HG02840 (cell line): Measurements from ENCODE around the gene MAPKAPK3.
"Not testable (repeated sequence)": the region's sequence is repeated elsewhere in the genome, so short reads cannot be mapped to it uniquely, and the experiment has no call there.

Source experiments
- ATAC-seq: cut with Tn5 transposase; IDR thresholded peaks from one replicate; pipeline ENCODE4 v1.9.1; 2021; ENCODE audit warnings: mild to moderate bottlenecking, moderate library complexity, moderate number of reproducible peaks; ENCODE audit not compliant: unreplicated experiment, low FRiP score

MAPKAPK3 gene

GRCh38 chr3:50675179-50676030 is 58.5 kb downstream of the MAPKAPK3 start:
- no peak for ATAC-seq

GRCh38 chr3:50676031-50676705 is 59.2 kb downstream of the MAPKAPK3 start:
- no peak for ATAC-seq

GRCh38 chr3:50687127-50687751 is 70.3 kb downstream of the MAPKAPK3 start:
- ATAC-seq: no peak

GRCh38 chr3:50687916-50688315 is 71.0 kb downstream of the MAPKAPK3 start:
- no peak for ATAC-seq

- ATAC-seq: not testable (repeated sequence)
Observed at GRCh38 chr3:50688602-50689001, 71.7 kb downstream of the MAPKAPK3 start.

- no peak for ATAC-seq
Observed at GRCh38 chr3:50689558-50689957, 72.6 kb downstream of the MAPKAPK3 start.

- no peak for ATAC-seq
Observed at GRCh38 chr3:50695031-50695430, 78.1 kb downstream of the MAPKAPK3 start.

- no peak for ATAC-seq
Observed at GRCh38 chr3:50696276-50696675, 79.3 kb downstream of the MAPKAPK3 start.

GRCh38 chr3:50698269-50698668 is 81.3 kb downstream of the MAPKAPK3 start:
- no peak for ATAC-seq
